Dendritic cell treated with granulocyte-macrophage colony-stimulating factor and Interleukin-4, amounts not matched to agents 40 ng/mL and 50 ng/mL, for 4 days (primary cell): ENCODE data around the gene BTBD19.

Experiments
- H3K27ac Mint-ChIP-seq: one replicate; pipeline ENCODE4 v1.8.0; 2022; ENCODE audit warnings: mild to moderate bottlenecking, mixed read lengths
- H3K27me3 Mint-ChIP-seq: one replicate; pipeline ENCODE4 v1.8.0; 2022; ENCODE audit warnings: mild to moderate bottlenecking, mixed read lengths
- H3K36me3 Mint-ChIP-seq: one replicate; pipeline ENCODE4 v1.8.0; 2022; ENCODE audit warnings: low read depth, mixed read lengths
- H3K4me1 Mint-ChIP-seq: one replicate; pipeline ENCODE4 v1.8.0; 2022; ENCODE audit warnings: low read depth, mixed read lengths
- H3K4me3 Mint-ChIP-seq: one replicate; pipeline ENCODE4 v1.8.0; 2022; ENCODE audit warnings: mild to moderate bottlenecking, moderate library complexity, mixed read lengths
- H3K9me3 Mint-ChIP-seq: one replicate; pipeline ENCODE4 v1.8.0; 2022; ENCODE audit warnings: mixed read lengths
- intact Hi-C: fragments of 100-400 bp; cut with micrococcal nuclease; formaldehyde crosslinking; loops from one replicate; pipeline ENCODE4 v1.15.0; 2022

Gene BTBD19

DNA sequence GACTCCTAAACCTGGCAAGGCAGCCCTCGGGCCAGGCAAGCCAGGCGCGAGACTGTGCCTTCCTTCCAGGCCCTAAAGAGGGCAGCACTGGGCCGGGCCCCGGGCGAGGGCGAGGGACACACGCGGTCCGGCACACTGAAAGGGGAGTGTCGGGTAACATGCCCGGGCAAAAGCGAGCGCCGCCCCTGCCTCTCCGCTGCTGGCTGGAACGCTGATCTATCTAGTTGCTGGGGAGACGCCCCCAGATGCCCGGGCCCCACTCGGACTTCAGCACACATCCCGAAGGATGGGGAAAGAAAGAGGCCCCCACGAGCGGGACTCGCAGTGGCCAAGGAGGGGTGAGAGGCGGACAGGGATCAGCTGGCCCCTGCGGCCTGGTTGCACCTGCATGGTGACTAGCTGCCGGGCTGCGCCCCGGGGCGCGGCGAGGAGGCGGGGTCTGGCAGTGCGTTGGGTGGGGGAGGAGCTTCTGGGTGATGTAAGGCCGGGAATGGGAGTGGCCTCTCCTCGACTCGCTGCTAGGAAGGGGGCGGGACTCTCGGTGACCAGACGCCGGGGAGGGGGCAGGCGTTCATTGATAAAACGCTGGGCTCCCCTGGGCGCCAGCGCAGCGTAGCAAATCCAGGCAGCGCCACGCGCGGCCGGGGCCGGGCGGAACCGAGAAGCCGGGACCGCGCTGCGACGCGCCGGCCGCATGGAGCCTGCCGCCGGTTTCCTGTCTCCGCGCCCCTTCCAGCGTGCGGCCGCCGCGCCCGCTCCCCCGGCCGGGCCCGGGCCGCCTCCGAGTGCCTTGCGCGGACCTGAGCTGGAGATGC is 8.3 kb upstream of the BTBD19 start, which contains the start of gene PLK3:
Gene PLK3, plus strand, starts transcription at position 608 of the 815 bp plus-strand sequence. Its CDS starts 87 bp downstream, at position 695.
- H3K36me3 Mint-ChIP-seq, result peaks cover 41% of the 10 kb centered on the region
- H3K9me3 Mint-ChIP-seq, result no peaks in the 10 kb centered on the region
- peaks cover 52% of the 10 kb centered on the region for H3K4me1 Mint-ChIP-seq
- intact Hi-C loops, result loop anchor here (1.0 to 5.0 kb wide), 3 partner anchors 9 to 32 kb away; no protein-coding TSS in a partner anchor
- peak within 1 kb of the TSS; percentile 96 for H3K4me3 Mint-ChIP-seq
- peak within 1 kb of the TSS; percentile 99 for H3K27ac Mint-ChIP-seq
- no peaks in the 10 kb centered on the region for H3K27me3 Mint-ChIP-seq

DNA sequence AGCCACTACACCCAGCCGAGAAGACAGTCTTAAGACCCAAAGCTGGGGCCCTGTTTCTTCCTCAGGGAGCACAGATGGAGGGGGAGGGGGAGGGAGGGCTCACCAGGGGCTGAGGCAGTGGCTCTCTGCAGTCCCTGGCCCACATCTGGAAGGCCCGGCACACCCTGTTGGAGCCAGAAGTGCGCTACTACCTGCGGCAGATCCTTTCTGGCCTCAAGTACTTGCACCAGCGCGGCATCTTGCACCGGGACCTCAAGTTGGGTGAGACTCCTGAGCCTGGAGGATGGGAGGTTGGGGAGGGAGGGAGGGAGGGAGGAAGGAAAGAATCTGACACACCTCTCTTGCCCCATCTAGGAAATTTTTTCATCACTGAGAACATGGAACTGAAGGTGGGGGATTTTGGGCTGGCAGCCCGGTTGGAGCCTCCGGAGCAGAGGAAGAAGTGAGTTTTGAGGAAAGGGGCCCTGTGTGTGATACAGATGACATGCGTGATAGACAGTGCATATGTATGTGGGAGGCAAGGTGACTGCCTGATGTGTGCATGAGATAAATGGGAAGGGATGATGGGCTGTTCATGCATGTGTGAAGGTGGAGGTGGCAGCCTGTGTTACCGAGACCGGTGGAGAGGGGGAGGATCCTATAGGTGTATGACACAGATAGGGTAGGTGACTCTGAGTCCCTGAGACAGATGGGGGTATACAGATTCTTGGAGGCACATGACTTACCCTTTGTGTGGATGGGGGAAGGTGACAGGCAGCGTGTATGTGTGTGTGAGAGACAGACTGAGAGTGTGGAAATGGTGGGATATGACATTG is 6.6 kb upstream of the BTBD19 start:
- Mint-ChIP-seq H3K4me1 (peaks cover 62% of the 10 kb centered on the region), H3K36me3 (peaks cover 56% of the 10 kb centered on the region), H3K27me3 (no peaks in the 10 kb centered on the region), H3K4me3 (peak overlapping the region; percentile 96), H3K27ac (peak overlapping the region; percentile 3), H3K9me3 (no peaks in the 10 kb centered on the region)
- intact Hi-C loops, result no loop called here

GRCh38 chr1:44802306-44803061 is 5.8 kb upstream of the BTBD19 start:
- no peaks in the 10 kb centered on the region for H3K9me3 Mint-ChIP-seq
- H3K27ac Mint-ChIP-seq, result peak overlapping the region; percentile 47
- peak overlapping the region; percentile 96 for H3K4me3 Mint-ChIP-seq
- H3K27me3 Mint-ChIP-seq, result no peaks in the 10 kb centered on the region
- peaks cover 64% of the 10 kb centered on the region for H3K36me3 Mint-ChIP-seq
- intact Hi-C loops, result no loop called here
- peaks cover 70% of the 10 kb centered on the region for H3K4me1 Mint-ChIP-seq

- H3K27ac Mint-ChIP-seq, result peak overlapping the region; percentile 47
- H3K27me3 Mint-ChIP-seq, result no peaks in the 10 kb centered on the region
- H3K4me1 Mint-ChIP-seq, result peaks cover 75% of the 10 kb centered on the region
- peak overlapping the region; percentile 32 for H3K4me3 Mint-ChIP-seq
- intact Hi-C loops, result no loop called here
- no peaks in the 10 kb centered on the region for H3K9me3 Mint-ChIP-seq
- H3K36me3 Mint-ChIP-seq, result peaks cover 65% of the 10 kb centered on the region
Observed at GRCh38 chr1:44803062-44803311, 5.3 kb upstream of the BTBD19 start.

- Mint-ChIP-seq H3K4me3 (peak overlapping the region; percentile 32), H3K36me3 (peaks cover 68% of the 10 kb centered on the region), H3K27ac (peak overlapping the region; percentile 47), H3K4me1 (peaks cover 80% of the 10 kb centered on the region), H3K9me3 (no peaks in the 10 kb centered on the region), H3K27me3 (no peaks in the 10 kb centered on the region)
- intact Hi-C loops, result no loop called here
Observed at GRCh38 chr1:44803312-44804095, 4.8 kb upstream of the BTBD19 start.

DNA sequence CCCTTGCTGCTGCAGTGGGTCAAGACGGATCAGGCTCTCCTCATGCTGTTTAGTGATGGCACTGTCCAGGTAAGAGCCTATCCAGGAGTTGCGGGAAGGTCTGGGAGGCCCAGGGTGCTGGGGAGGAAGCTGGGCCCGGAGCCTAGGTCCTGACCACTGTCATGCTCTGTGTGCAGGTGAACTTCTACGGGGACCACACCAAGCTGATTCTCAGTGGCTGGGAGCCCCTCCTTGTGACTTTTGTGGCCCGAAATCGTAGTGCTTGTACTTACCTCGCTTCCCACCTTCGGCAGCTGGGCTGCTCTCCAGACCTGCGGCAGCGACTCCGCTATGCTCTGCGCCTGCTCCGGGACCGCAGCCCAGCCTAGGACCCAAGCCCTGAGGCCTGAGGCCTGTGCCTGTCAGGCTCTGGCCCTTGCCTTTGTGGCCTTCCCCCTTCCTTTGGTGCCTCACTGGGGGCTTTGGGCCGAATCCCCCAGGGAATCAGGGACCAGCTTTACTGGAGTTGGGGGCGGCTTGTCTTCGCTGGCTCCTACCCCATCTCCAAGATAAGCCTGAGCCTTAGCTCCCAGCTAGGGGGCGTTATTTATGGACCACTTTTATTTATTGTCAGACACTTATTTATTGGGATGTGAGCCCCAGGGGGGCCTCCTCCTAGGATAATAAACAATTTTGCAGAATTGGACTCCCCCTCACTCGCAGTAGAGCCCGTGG is 2.9 kb upstream of the BTBD19 start:
- Mint-ChIP-seq H3K9me3 (no peaks in the 10 kb centered on the region), H3K4me3 (no peak overlapping the region), H3K27me3 (no peaks in the 10 kb centered on the region), H3K27ac (peak overlapping the region; percentile 100), H3K4me1 (peaks cover 88% of the 10 kb centered on the region), H3K36me3 (peaks cover 65% of the 10 kb centered on the region)
- intact Hi-C loops, result no loop called here

- Mint-ChIP-seq H3K4me3 (no peak overlapping the region), H3K36me3 (peaks cover 65% of the 10 kb centered on the region), H3K27ac (peak overlapping the region; percentile 100), H3K4me1 (peaks cover 90% of the 10 kb centered on the region), H3K27me3 (no peaks in the 10 kb centered on the region), H3K9me3 (no peaks in the 10 kb centered on the region)
- intact Hi-C loops, result no loop called here
Observed at GRCh38 chr1:44806025-44806703, 2.2 kb upstream of the BTBD19 start.

- H3K27ac Mint-ChIP-seq, result peak within 1 kb of the TSS; percentile 100
- H3K27me3 Mint-ChIP-seq, result no peaks in the 10 kb centered on the region
- intact Hi-C loops, result no loop called here
- H3K4me3 Mint-ChIP-seq, result peak within 1 kb of the TSS; percentile 71
- H3K36me3 Mint-ChIP-seq, result peaks cover 63% of the 10 kb centered on the region
- no peaks in the 10 kb centered on the region for H3K9me3 Mint-ChIP-seq
- H3K4me1 Mint-ChIP-seq, result peaks cover 93% of the 10 kb centered on the region
Observed at GRCh38 chr1:44806704-44807363, 1.5 kb upstream of the BTBD19 start, which contains the start of gene DYNLT4. TSS of gene DYNLT4 (minus strand) at chr1:44807351. CDS start at chr1:44806668, 683 bp downstream.

GRCh38 chr1:44807364-44808062 is 810 bp upstream of the BTBD19 start:
- Mint-ChIP-seq H3K9me3 (no peaks in the 10 kb centered on the region), H3K27me3 (no peaks in the 10 kb centered on the region), H3K4me3 (peak overlapping the region; percentile 71), H3K4me1 (peaks cover 93% of the 10 kb centered on the region), H3K36me3 (peaks cover 63% of the 10 kb centered on the region), H3K27ac (peak overlapping the region; percentile 100)
- intact Hi-C loops, result no loop called here

DNA sequence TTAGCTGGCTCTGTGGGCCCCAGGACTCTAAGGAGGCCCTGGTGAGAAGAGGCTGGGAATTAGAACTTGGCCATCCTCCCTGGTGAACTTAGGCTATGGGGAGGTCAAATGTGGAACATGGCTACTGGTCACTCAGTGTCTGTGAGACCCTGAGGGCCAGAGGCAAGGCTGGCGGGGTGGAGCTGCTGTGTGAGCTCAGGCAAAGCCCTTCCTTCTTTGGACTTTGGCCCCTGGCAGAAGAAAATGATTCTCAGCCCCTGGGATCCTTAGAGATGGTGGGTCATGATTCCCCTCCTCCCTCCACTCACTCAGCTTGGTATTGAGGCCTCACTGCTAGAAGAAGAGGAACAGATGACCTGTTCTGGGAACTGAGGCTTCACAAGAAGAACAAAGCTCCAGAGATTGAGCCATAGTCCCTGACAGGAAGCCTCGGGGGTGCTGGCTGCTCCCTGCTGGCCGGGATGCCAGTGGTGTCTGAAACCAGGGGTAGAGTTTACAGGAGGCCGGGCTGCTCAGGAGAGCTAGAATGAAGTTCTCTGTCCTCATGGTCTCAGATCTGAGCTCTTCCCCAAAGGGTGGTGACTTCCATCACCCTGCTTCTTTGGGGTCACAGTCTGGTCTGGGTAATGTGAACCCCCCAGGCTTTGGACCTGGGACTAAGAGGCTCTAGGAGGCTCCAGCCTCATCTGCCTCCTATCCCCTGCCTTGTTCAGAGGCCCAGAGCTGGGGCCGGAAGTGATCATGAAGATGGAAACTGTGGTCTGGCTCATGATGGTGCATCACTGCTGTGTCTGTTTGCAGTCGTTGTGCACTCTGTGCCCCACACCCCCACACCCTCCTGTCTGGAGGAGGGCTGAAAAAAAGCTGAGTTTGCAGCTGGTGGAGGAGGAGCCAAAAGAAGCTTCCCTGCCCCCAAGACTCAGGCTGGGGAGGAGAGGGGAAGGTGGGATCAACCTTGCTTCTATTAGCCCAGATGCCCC is 905 bp downstream of the BTBD19 start:
- H3K27ac Mint-ChIP-seq, result peak overlapping the region; percentile 100
- no peaks in the 10 kb centered on the region for H3K9me3 Mint-ChIP-seq
- intact Hi-C loops, result loop anchor here (1.0 kb wide), 1 partner anchor 9 kb away; the partner anchor contains the start of gene PLK3
- peak overlapping the region; percentile 71 for H3K4me3 Mint-ChIP-seq
- peaks cover 93% of the 10 kb centered on the region for H3K4me1 Mint-ChIP-seq
- no peaks in the 10 kb centered on the region for H3K27me3 Mint-ChIP-seq
- peaks cover 57% of the 10 kb centered on the region for H3K36me3 Mint-ChIP-seq
